Neural cell (in vitro differentiated cells): Measurements from ENCODE around the gene ARHGAP24. TPM values are rescaled to one million over a fixed set of nuclear protein-coding genes. Genes with fewer than 3 reads are reported as not detected.

Experiments used
- H2AFZ ChIP-seq: fragments of 200-600, 300-800 bp; sonication (generic), shearing (Covaris generic); 2 replicates; pipeline ENCODE4 v1.6.0; 2014; ENCODE audit warnings: low read depth, mild to moderate bottlenecking, antibody characterized with exemption, low read length, moderate library complexity
- H3F3A ChIP-seq: fragments of 200-600 bp; shearing (Covaris generic); 2 replicates; pipeline ENCODE4 v1.6.1; 2016; ENCODE audit warnings: mild to moderate bottlenecking, moderate library complexity, mixed read lengths, antibody characterized with exemption, low read length; ENCODE audit not compliant: insufficient read depth, poor library complexity, severe bottlenecking
- H3K27ac ChIP-seq: fragments of 200-600, 300-800 bp; sonication (generic), shearing (Covaris generic); 2 replicates; pipeline ENCODE4 v1.5.1; 2014; ENCODE audit warnings: mild to moderate bottlenecking, low read length, moderate library complexity
- H3K27me3 ChIP-seq: fragments of 300-800, 200-600 bp; sonication (generic), shearing (Covaris generic); 2 replicates; pipeline ENCODE4 v1.6.0; 2014; ENCODE audit warnings: mild to moderate bottlenecking, low read depth, low read length, moderate library complexity; ENCODE audit not compliant: insufficient read depth
- H3K36me3 ChIP-seq: fragments of 300-800, 200-600 bp; sonication (generic), shearing (Covaris generic); 2 replicates; pipeline ENCODE4 v1.5.1; 2014; ENCODE audit warnings: mild to moderate bottlenecking, antibody characterized with exemption, low read length, moderate library complexity; ENCODE audit not compliant: insufficient read depth
- H3K4me2 ChIP-seq: fragments of 300-800, 200-600 bp; sonication (generic), shearing (Covaris generic); 2 replicates; pipeline ENCODE4 v1.6.0; 2014; ENCODE audit warnings: mild to moderate bottlenecking, low read length
- H3K4me3 ChIP-seq: fragments of 300-800, 200-600 bp; sonication (generic), shearing (Covaris generic); 2 replicates; pipeline ENCODE4 v1.5.1; 2014; ENCODE audit warnings: mild to moderate bottlenecking, low read length, moderate library complexity
- H3K79me2 ChIP-seq: fragments of 200-600 bp; shearing (Covaris generic); replicated peaks from 2 replicates; pipeline ENCODE4 v1.6.0; 2014; ENCODE audit warnings: mild to moderate bottlenecking, low read length, moderate library complexity; ENCODE audit not compliant: insufficient read depth
- H3K9ac ChIP-seq: fragments of 300-800, 200-600 bp; sonication (generic), shearing (Covaris generic); 2 replicates; pipeline ENCODE4 v1.6.1; 2016; ENCODE audit warnings: mild to moderate bottlenecking, low read length, mixed read lengths
- H3K9me2 ChIP-seq: fragments of 200-600 bp; shearing (Covaris generic); 2 replicates; pipeline ENCODE4 v1.6.1; 2016; ENCODE audit warnings: mild to moderate bottlenecking, low read length, mixed read lengths; ENCODE audit not compliant: insufficient read depth
- H3K9me3 ChIP-seq: fragments of 200-600, 300-800 bp; sonication (generic), shearing (Covaris generic); 2 replicates; pipeline ENCODE4 v1.6.1; 2016; ENCODE audit warnings: mild to moderate bottlenecking, mixed run types, low read length, moderate library complexity, mixed read lengths
- H4K20me1 ChIP-seq: fragments of 200-600 bp; shearing (Covaris generic); 2 replicates; pipeline ENCODE4 v1.6.1; 2016; ENCODE audit warnings: mild to moderate bottlenecking, mixed run types; ENCODE audit not compliant: insufficient read depth
- CTCF ChIP-seq: fragments of 450-650 bp; IDR thresholded peaks from 2 replicates; pipeline ENCODE4 v1.5.1; 2014; ENCODE audit warnings: antibody characterized with exemption, mild to moderate bottlenecking, moderate library complexity; ENCODE audit not compliant: poor library complexity, severe bottlenecking
- EP300 ChIP-seq: fragments of 450-650 bp; conservative IDR thresholded peaks from 2 replicates; pipeline ENCODE4 v1.6.1; 2014; ENCODE audit warnings: antibody characterized with exemption, mild to moderate bottlenecking, moderate library complexity; ENCODE audit not compliant: poor library complexity, severe bottlenecking
- EZH2 ChIP-seq: fragments of 200-600, 300-800 bp; shearing (Covaris generic), sonication (generic); IDR thresholded peaks from 2 replicates; pipeline ENCODE4 v1.6.1; 2014; ENCODE audit warnings: antibody characterized with exemption, low read length, borderline replicate concordance, mild to moderate bottlenecking; ENCODE audit not compliant: insufficient read depth, poor library complexity, severe bottlenecking
- MXI1 ChIP-seq: fragments of 450-650 bp; conservative IDR thresholded peaks from 2 replicates; pipeline ENCODE4 v1.6.1; 2014; ENCODE audit warnings: antibody characterized with exemption, mild to moderate bottlenecking; ENCODE audit not compliant: poor library complexity, severe bottlenecking
- POLR2AphosphoS5 ChIP-seq: IDR thresholded peaks from 2 replicates; pipeline ENCODE4 v1.6.1; 2012
- RAD21 ChIP-seq: fragments of 450-650 bp; conservative IDR thresholded peaks from 2 replicates; pipeline ENCODE4 v1.6.1; 2014; ENCODE audit warnings: antibody characterized with exemption, mild to moderate bottlenecking, moderate library complexity
- REST ChIP-seq: IDR thresholded peaks from 2 replicates; pipeline ENCODE4 v1.6.1; 2012; ENCODE audit warnings: borderline replicate concordance
- SMC3 ChIP-seq: fragments of 450-650 bp; conservative IDR thresholded peaks from 2 replicates; pipeline ENCODE4 v1.6.1; 2014; ENCODE audit warnings: antibody characterized with exemption, mild to moderate bottlenecking, moderate library complexity; ENCODE audit not compliant: poor library complexity
- TAF1 ChIP-seq: IDR thresholded peaks from 2 replicates; pipeline ENCODE4 v1.6.1; 2012; ENCODE audit warnings: low read depth
- polyA plus RNA-seq: library from polyadenylated mRNA; depleted of rRNA; stranded (reverse); fragments of >200 nt; gene quantifications from 2 replicates; pipeline ENCODE4 v1.2.3, GENCODE V29; 2014

The ARHGAP24 gene
- polyA plus RNA-seq, 1 donor from 2014 or later = 2.9 TPM

GRCh38 chr4:85780664-85781063 is 305.7 kb downstream of the ARHGAP24 start:
- Histone ChIP-seq H3K9me3 (no peaks in the 10 kb centered on the region), H4K20me1 (no peaks in the 10 kb centered on the region), H3K27ac (no peak overlapping the region), H3K9me2 (no peaks in the 10 kb centered on the region), H3K9ac (no peak overlapping the region), H2AFZ (no peak overlapping the region), H3K4me2 (no peak overlapping the region), H3K27me3 (no peaks in the 10 kb centered on the region), H3K79me2 (no peaks in the 10 kb centered on the region), H3K4me3 (no peak overlapping the region), H3F3A (no peaks in the 10 kb centered on the region), H3K36me3 (no peaks in the 10 kb centered on the region)
- TF ChIP-seq REST (no peak), POLR2AphosphoS5 (no peak), CTCF (no peak), TAF1 (no peak), EZH2 (no peak), SMC3 (no peak), EP300 (no peak), MXI1 (no peak), RAD21 (no peak)

GRCh38 chr4:85783483-85783882 is 308.5 kb downstream of the ARHGAP24 start:
- no peak overlapping the region for H3K4me3 ChIP-seq
- H3K79me2 ChIP-seq = no peaks in the 10 kb centered on the region
- H3K27me3 ChIP-seq = no peaks in the 10 kb centered on the region
- no peak overlapping the region for H2AFZ ChIP-seq
- H4K20me1 ChIP-seq = no peaks in the 10 kb centered on the region
- no peaks in the 10 kb centered on the region for H3K9me3 ChIP-seq
- no peaks in the 10 kb centered on the region for H3F3A ChIP-seq
- no peak overlapping the region for H3K4me2 ChIP-seq
- TF ChIP-seq EP300 = no peak
- no peak for TF ChIP-seq MXI1
- TF ChIP-seq RAD21 = no peak
- no peak for TF ChIP-seq TAF1
- no peak for TF ChIP-seq EZH2
- TF ChIP-seq POLR2AphosphoS5 = no peak
- no peak for TF ChIP-seq CTCF
- no peak for TF ChIP-seq REST
- no peak for TF ChIP-seq SMC3
- no peaks in the 10 kb centered on the region for H3K36me3 ChIP-seq
- no peak overlapping the region for H3K9ac ChIP-seq
- no peaks in the 10 kb centered on the region for H3K9me2 ChIP-seq
- no peak overlapping the region for H3K27ac ChIP-seq
